Gastroesophageal sphincter (tissue), 3 donors: ENCODE results near the gene FN3K.

ENCODE experiments used
- CTCF ChIP-seq, 4 experiments: fragments of 200-600 bp in 2 of 4; fragments of 450-650 bp in 2 of 4; sonication (generic) in 1 of 4; IDR thresholded peaks; one replicate each; pipeline ENCODE4 v1.5.1; 2017 to 2019; ENCODE audit warnings: antibody characterized with exemption in 4 of 4, mild to moderate bottlenecking in 2 of 4, moderate library complexity in 2 of 4
- EP300 ChIP-seq: sonication (generic); formaldehyde crosslinking; IDR thresholded peaks from one replicate; pipeline ENCODE4 v1.6.1; 2017; ENCODE audit warnings: antibody characterized with exemption, mild to moderate bottlenecking
- POLR2AphosphoS5 ChIP-seq: sonication (generic); formaldehyde crosslinking; IDR thresholded peaks from one replicate; pipeline ENCODE4 v1.6.1; 2017; ENCODE audit warnings: antibody characterized with exemption

GRCh38 chr17:82696916-82697807 lies 38.3 kb upstream of the FN3K start:
- TF ChIP-seq CTCF (IDR thresholded peaks at IDR 0.05) = no peak
- TF ChIP-seq POLR2AphosphoS5 = no peak
- TF ChIP-seq EP300 = no peak
